GM10266 (cell line): ENCODE results near the gene TNPO3.
"Not testable (repeated sequence)": the region's sequence is repeated elsewhere in the genome, so short reads cannot be mapped to it uniquely, and the experiment has no call there.

Source experiments
- DNase-seq: peaks from one replicate; pipeline ENCODE4 v3.0.0; 2012; ENCODE audit errors: extremely low spot score
- TF ChIP-seq, protein P1 (sequence below): IDR thresholded peaks from 2 replicates; pipeline ENCODE4 v1.5.1; 2012; ENCODE audit warnings: mild to moderate bottlenecking, low read depth; ENCODE audit not compliant: control insufficient read depth, insufficient read depth; ENCODE audit errors: missing control alignments

TNPO3 gene

DNA sequence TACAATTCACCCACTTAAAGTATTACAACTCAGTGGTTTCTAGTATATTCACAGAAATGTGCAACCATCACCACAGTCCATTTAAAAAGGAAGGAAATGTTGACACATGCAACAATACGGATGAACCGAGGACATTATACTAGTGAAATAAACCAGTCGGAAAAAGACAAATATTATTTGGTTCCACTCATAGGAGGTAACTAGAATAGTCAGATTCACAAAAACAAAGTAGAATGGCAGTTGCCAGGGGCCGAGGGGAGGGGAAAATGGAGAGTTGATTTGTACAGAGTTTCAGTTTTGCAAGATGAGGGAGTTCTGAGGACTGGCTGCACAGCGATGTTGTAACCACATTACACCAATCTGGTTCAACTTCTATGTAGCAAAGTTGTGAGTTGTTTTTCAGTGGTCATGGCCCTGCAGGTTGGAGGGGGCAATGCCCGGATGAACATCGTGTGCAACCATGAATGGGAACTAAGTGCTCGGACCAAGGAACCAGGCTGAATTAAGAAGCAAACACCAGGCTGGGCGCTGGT, 17.6 kb upstream of the TNPO3 start:
- DNase-seq, result peak; percentile 31
- TF ChIP-seq, protein P1, sequence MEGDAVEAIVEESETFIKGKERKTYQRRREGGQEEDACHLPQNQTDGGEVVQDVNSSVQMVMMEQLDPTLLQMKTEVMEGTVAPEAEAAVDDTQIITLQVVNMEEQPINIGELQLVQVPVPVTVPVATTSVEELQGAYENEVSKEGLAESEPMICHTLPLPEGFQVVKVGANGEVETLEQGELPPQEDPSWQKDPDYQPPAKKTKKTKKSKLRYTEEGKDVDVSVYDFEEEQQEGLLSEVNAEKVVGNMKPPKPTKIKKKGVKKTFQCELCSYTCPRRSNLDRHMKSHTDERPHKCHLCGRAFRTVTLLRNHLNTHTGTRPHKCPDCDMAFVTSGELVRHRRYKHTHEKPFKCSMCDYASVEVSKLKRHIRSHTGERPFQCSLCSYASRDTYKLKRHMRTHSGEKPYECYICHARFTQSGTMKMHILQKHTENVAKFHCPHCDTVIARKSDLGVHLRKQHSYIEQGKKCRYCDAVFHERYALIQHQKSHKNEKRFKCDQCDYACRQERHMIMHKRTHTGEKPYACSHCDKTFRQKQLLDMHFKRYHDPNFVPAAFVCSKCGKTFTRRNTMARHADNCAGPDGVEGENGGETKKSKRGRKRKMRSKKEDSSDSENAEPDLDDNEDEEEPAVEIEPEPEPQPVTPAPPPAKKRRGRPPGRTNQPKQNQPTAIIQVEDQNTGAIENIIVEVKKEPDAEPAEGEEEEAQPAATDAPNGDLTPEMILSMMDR, result no peak

DNA sequence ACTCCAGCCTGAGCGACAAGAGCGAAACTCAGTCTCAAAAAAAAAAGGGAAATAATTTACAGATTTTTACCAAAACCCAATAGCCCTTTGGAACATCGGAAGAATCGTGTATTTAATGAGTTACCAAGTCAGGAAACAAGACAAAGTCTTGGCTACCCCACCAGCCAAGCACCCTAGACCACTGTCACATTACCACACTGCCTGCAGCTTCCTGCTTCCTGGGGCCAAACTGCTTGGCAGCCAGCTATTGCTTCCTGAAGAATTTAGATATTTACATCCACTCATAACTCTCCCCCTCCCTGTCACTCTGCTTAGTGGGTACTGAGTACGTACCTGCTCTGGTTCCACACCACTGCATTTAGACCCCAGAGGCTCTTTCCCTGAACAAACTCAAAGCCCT, 14.1 kb upstream of the TNPO3 start:
- TF ChIP-seq, protein P1, result no peak
- no peak for DNase-seq

DNA sequence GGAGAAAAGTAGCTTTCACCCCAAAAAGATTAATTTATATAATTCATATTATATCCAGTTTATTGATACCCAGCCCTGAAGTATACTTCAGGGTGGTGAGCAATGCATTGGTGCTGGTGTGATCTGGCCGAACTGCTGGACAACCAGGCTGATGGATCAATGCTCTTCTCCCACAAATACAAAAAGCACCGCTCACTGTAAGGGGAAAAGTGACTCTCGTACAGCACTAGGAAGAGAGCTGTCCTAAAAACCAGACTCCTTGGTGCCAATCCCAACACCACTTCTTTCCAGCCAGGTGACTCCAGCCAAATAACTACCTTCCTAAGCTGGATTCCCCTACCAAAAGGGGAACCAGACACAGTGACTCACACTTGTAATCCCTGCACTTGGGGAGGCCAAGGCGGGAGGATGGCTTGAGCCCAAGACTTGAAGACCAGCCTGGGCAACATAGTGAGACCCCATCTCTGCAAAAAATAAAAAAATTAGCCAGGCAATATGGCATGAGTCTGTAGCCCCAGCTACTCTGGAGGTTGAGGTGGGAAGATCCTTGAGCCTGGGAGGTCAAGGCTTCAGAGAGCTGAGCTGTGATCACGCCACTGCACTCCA, 13.1 kb upstream of the TNPO3 start:
- no peak for DNase-seq
- TF ChIP-seq, protein P1, result no peak

DNA sequence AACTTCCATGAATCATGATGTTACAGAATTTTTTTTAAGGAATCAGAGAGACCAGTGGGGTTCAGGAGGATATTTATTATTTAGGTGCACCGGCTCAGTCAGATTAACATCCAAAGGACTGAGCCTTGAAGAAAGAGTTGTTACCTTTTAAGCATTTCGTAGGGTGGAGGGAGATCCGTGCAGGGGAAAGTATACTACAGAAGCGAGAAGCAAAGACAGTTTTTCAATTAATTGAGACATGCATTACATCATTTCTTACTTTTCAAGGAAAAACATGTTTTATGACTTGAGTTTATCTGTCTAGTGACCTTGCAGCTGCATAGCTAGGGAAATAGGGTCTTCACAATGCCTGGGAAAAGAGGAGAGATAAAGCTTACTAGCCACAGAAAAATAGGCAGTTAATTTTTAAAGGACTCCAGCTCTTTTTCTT, 12.2 kb upstream of the TNPO3 start:
- not testable (repeated sequence) for DNase-seq

DNA sequence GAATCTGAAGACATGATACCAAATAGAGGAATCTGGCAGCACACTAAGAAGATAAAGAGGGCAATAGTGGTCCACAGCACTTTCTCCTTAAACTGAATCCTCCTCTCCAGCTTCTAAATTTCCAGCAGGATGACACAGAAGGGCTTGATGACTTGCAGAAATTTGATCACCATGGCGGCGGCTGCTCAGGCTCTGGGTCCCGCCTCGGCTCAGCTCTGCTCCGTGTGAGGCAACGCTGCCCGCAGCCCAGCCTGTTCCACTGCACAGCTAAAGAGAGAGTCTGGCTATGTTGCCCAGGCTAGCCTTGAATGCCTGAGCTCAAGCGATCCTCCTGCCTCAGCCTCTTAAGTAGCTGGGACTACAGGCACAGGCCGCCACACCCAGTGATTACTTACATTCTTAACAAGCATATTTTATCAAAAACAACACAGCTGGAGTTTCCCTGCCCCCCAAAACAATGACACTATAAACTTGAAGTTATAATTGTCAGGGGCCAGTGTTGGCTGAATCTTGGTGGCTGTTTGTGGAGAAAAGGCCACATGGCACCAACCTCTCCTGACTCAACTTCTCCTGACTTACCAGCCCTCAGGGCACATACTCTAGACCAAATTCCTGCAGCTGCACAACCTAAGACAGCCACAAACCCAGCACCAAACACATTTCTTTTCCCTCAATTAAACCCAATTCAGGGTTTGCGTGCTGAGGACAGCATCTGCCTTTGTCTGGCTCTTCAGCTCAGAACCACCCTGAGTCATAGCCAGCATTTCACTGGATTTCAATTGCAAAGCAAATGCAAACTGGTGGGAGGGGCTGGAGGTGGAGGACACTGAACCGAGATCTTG, 11.6 kb upstream of the TNPO3 start:
- DNase-seq, result no peak
- TF ChIP-seq, protein P1, result no peak

DNA sequence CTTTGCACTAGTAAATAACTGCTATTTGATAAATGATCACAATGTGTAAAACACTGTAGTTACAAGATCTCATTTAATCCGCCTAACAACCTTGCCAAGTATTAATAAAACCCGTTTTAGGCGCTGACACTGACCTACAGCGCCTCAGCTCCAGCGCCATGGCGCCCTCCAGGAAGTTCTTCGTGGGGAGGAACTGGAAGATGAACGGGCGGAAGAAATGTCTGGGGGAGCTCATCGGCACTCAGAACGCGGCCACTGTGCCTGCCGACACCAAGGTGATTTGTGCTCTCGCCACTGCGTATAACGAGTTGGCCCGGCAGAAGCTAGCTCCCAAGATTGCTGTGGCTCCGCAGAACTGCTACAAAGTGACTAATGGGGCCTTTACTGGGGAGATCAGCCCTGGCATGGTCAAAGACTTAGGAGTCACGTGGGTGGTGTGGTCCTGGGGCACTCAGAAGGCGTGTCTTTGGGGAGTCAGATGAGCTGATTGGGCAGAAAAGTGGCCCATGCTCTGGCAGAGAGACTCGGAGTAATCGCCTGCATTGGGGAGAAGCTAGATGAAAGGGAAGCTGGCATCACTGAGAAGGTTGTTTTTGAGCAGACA, 1.1 kb upstream of the TNPO3 start:
- DNase-seq, result no peak
- TF ChIP-seq, protein P1, result no peak

DNA sequence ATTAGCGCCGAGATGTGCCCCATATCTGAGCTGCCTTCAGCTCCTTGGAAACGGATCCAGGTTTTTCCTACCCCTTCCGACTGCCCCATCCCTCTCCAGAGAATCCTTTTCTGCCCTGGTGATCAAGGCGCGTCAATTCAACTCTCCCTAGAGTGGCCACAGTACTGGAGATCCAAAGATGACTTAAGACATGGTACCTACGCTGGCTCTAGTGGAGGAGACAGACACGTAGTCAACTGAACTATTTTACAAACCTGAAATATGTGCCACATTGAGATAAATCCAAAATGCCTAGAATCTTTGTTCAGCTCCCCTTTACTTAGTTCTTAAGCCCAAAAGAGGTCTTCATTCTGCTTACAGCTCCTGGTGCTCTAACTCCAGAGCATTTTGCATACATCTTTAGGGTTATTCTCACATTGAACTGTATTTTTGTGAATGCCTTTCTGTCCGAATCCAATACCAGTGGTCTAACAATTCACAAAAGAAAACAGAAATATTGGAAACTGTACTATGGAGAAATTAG, 444 bp upstream of the TNPO3 start:
- TF ChIP-seq, protein P1, result no peak
- no peak for DNase-seq
